GM12892 (cell line): ENCODE measurements around the gene RBFOX2.

Experiments
- POLR2A ChIP-seq: IDR thresholded peaks from 2 replicates; pipeline ENCODE4 v1.6.1; 2011; ENCODE audit warnings: low read depth, low read length, control low read depth
- POLR2AphosphoS5 ChIP-seq: IDR thresholded peaks from 2 replicates; pipeline ENCODE4 v1.6.1; 2011; ENCODE audit warnings: low read depth, low read length, control low read depth
- TAF1 ChIP-seq: IDR thresholded peaks from 2 replicates; pipeline ENCODE4 v1.6.1; 2011; ENCODE audit warnings: low read depth, mild to moderate bottlenecking, control low read depth, low read length, borderline replicate concordance

DNA sequence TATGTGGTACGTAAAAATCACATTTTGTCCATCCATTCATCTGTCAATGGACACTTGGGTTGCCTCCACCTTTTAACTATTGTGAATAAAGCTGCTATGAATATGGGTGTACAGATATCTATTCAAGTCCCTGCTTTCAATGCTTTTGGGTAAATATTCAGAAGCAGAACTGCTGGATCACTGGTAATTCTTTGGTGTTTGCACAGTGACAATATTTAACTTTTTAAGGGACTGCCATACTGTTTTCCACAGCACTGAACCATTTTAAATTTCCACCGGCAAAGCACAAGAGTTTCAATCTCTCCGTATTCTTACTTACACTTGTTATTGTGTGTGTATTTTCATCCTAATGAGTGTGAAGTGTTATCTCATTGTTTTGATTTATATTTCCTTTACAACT, 79.4 kb downstream of the RBFOX2 start:
- no peak for TF ChIP-seq POLR2AphosphoS5
- no peak for TF ChIP-seq POLR2A
- TF ChIP-seq TAF1: no peak
